ENCODE data around the gene CLDN17.

DNA sequence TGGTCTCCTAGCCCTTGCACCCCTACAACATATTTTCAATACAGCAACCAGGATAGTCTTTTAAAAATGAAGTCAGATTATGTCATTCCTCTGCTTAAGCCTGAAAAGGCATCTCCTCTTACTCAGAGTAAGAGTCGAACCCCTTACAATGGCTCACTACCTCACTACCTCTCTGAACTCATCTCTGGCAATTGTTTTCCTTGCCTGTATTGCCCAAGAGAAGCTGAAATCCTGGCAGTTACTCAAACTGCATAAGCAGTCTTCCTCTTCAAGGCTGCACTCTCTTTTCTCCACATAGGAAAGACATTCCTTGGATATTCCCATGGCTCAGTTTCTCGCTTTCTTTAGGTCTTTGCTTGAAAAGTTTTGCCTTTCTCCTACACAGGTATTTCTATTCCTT, 26.6 kb upstream of the CLDN17 start:
- TF ChIP-seq CTCF (conservative IDR thresholded peaks at IDR 0.05 in 1 of 2, IDR thresholded peaks at IDR 0.05 in 1 of 2; ENCODE audit: low read depth in 1 of 2, low read length in 2 of 2) (no peak), EZH2 (IDR thresholded peaks at IDR 0.05; ENCODE audit: low read length, missing control alignments) (no peak)

All from fibroblast of lung (primary cell).